OCI-LY7 (cell line): ENCODE measurements around the gene SLC26A4. TPM values are rescaled to one million over a fixed set of nuclear protein-coding genes. Genes with fewer than 3 reads are reported as not detected.

Experiments
- BruUV-seq: library from RNA; stranded (reverse); fragments of 400-500 nt; replicated peaks from 2 replicates; lab custom pipeline; 2021; lab: Mats Ljungman, UMichigan
- CTCF ChIA-PET: fragments of 300-600 bp; sonication (Branson Sonifier 250); formaldehyde crosslinking; loops from one replicate; lab custom pipeline; 2022; ENCODE audit warnings: antibody characterized with exemption; ENCODE audit not compliant: unreplicated experiment; lab: Charles Lee
- POLR2A ChIA-PET: fragments of 300-600 bp; sonication (Branson Sonifier 250); formaldehyde crosslinking; loops from one replicate; lab custom pipeline; 2022; ENCODE audit warnings: antibody characterized with exemption; lab: Charles Lee
- DNase-seq: peaks from one replicate; pipeline ENCODE4 v3.0.0-alpha.2; 2015; ENCODE audit warnings: low spot score
- H2AFZ ChIP-seq: fragments of 200-600 bp; sonication (generic), shearing (Covaris generic); 2 replicates; pipeline ENCODE4 v1.6.1; 2014; ENCODE audit warnings: mild to moderate bottlenecking, antibody characterized with exemption, low read length, moderate library complexity
- H3K27ac ChIP-seq: fragments of 200-600 bp; sonication (generic); 2 replicates; pipeline ENCODE4 v1.5.1; 2014; ENCODE audit warnings: mixed run types, low read depth, mild to moderate bottlenecking, moderate library complexity, low read length, inconsistent platforms; ENCODE audit not compliant: poor library complexity, severe bottlenecking
- H3K36me3 ChIP-seq: fragments of 200-600 bp; sonication (generic); 2 replicates; pipeline ENCODE4 v1.6.1; 2014; ENCODE audit warnings: mild to moderate bottlenecking, antibody characterized with exemption, low read length, moderate library complexity, mixed read lengths; ENCODE audit not compliant: insufficient read depth
- H3K4me1 ChIP-seq: fragments of 200-600 bp; sonication (generic); 2 replicates; pipeline ENCODE4 v1.5.1; 2014; ENCODE audit warnings: mild to moderate bottlenecking, low read length; ENCODE audit not compliant: insufficient read depth, poor library complexity, severe bottlenecking
- H3K4me2 ChIP-seq: fragments of 200-600 bp; sonication (generic); 2 replicates; pipeline ENCODE4 v1.6.1; 2014; ENCODE audit warnings: mild to moderate bottlenecking, low read length
- H3K4me3 ChIP-seq: fragments of 200-600 bp; sonication (generic); 2 replicates; pipeline ENCODE4 v1.5.1; 2014; ENCODE audit warnings: mild to moderate bottlenecking, low read depth, low read length; ENCODE audit not compliant: poor library complexity, severe bottlenecking
- H3K79me2 ChIP-seq: fragments of 200-600 bp; sonication (generic); 2 replicates; pipeline ENCODE4 v1.6.1; 2016; ENCODE audit warnings: low read depth, mild to moderate bottlenecking, low read length, moderate library complexity, mixed read lengths; ENCODE audit not compliant: insufficient read depth
- H3K9me2 ChIP-seq: fragments of 200-600 bp; sonication (generic); 2 replicates; pipeline ENCODE4 v1.6.1; 2016; ENCODE audit warnings: mild to moderate bottlenecking, low read length, mixed read lengths; ENCODE audit not compliant: insufficient read depth
- H3K9me3 ChIP-seq: fragments of 200-600 bp; sonication (generic); 2 replicates; pipeline ENCODE4 v1.6.1; 2014; ENCODE audit warnings: mild to moderate bottlenecking, mixed run types, low read length, mixed read lengths
- H4K20me1 ChIP-seq: fragments of 200-600 bp; sonication (generic); 2 replicates; pipeline ENCODE4 v1.6.1; 2014; ENCODE audit warnings: mild to moderate bottlenecking, antibody characterized with exemption, low read length, moderate library complexity, mixed read lengths; ENCODE audit not compliant: insufficient read depth
- CTCF ChIP-seq: fragments of 200-600 bp; sonication (generic); conservative IDR thresholded peaks from 2 replicates; pipeline ENCODE4 v1.5.1; 2014; ENCODE audit warnings: mild to moderate bottlenecking, antibody characterized with exemption, low read length, moderate library complexity, mixed read lengths
- EZH2phosphoT487 ChIP-seq: fragments of 200-600 bp; sonication (generic); IDR thresholded peaks from 2 replicates; pipeline ENCODE4 v1.6.1; 2018; ENCODE audit warnings: low read depth, borderline replicate concordance, mild to moderate bottlenecking, mixed run types, antibody characterized with exemption, low read length, moderate library complexity, mixed read lengths
- intact Hi-C: fragments of 100-400 bp; cut with micrococcal nuclease; formaldehyde crosslinking; loops from one replicate; pipeline ENCODE4 v1.10.0; 2022; ENCODE audit not compliant: unreplicated experiment
- total RNA-seq, 2 experiments: library from RNA; depleted of rRNA in 1 of 2; stranded (reverse); fragments of >200 nt in 1 of 2; shearing (Covaris generic) in 1 of 2; gene quantifications; 2 replicates each; pipeline ENCODE4 v1.2.3, GENCODE V29; 2014 to 2022

The SLC26A4 gene
- total RNA-seq, 2 experiments from 2014 or later: 0.27 TPM; not detected in 1

GRCh38 chr7:107726356-107727130, 65.9 kb downstream of the SLC26A4 start:
- TF ChIP-seq CTCF (no peak), EZH2phosphoT487 (no peak)
- Histone ChIP-seq H3K9me2 (no peaks in the 10 kb centered on the region), H4K20me1 (no peaks in the 10 kb centered on the region), H2AFZ (no peak overlapping the region), H3K36me3 (no peaks in the 10 kb centered on the region), H3K4me2 (no peak overlapping the region), H3K4me1 (peaks cover 6% of the 10 kb centered on the region), H3K79me2 (no peaks in the 10 kb centered on the region), H3K4me3 (no peak overlapping the region), H3K9me3 (no peaks in the 10 kb centered on the region), H3K27ac (no peak overlapping the region)
- no TSS peak for BruUV-seq
- intact Hi-C loops: loop anchor here (5.0 kb wide), 1 partner anchor 144 kb away; the partner anchor contains the start of gene BCAP29
- POLR2A ChIA-PET: interaction anchor here (0.6 to 1.0 kb wide), 2 partner anchors 16 to 521 kb away, joined by 3 to 4 read pairs; no protein-coding TSS in a partner anchor
- CTCF ChIA-PET: no interaction called here
- DNase-seq: no peak

GRCh38 chr7:107728276-107728675, 67.6 kb downstream of the SLC26A4 start:
- DNase-seq: no peak
- TF ChIP-seq EZH2phosphoT487 (no peak), CTCF (no peak)
- H3K79me2 ChIP-seq: no peaks in the 10 kb centered on the region
- H3K4me3 ChIP-seq: no peak overlapping the region
- H3K9me3 ChIP-seq: no peaks in the 10 kb centered on the region
- no peak overlapping the region for H2AFZ ChIP-seq
- H3K27ac ChIP-seq: no peak overlapping the region
- no peaks in the 10 kb centered on the region for H4K20me1 ChIP-seq
- H3K4me1 ChIP-seq: peaks cover 6% of the 10 kb centered on the region
- intact Hi-C loops: loop anchor here (5.0 kb wide), 1 partner anchor 146 kb away; the partner anchor contains the start of gene BCAP29
- no peaks in the 10 kb centered on the region for H3K36me3 ChIP-seq
- CTCF ChIA-PET: interaction anchor here (0.8 kb wide), 1 partner anchor 102 kb away, joined by 3 read pairs; no protein-coding TSS in a partner anchor
- no peak overlapping the region for H3K4me2 ChIP-seq
- no TSS peak for BruUV-seq
- POLR2A ChIA-PET: interaction anchor here (0.7 to 2.3 kb wide), 6 partner anchors 9 to 184 kb away, joined by 3 to 17 read pairs (median 4); no protein-coding TSS in a partner anchor
- no peaks in the 10 kb centered on the region for H3K9me2 ChIP-seq
